Astrocyte (in vitro differentiated cells and primary cell): ENCODE results near the gene GDAP1L1. TPM values are rescaled to one million over a fixed set of nuclear protein-coding genes. Genes with fewer than 3 reads are reported as not detected.

Source experiments
- DNase-seq: peaks from one replicate; pipeline ENCODE4 v3.0.0-alpha.2; 2010; ENCODE audit warnings: low read depth
- FAIRE-seq: peaks from 2 replicates; lab custom pipeline; 2011; peaks lifted over from hg19 to GRCh38; lab: Jason Lieb, UNC
- H2AFZ ChIP-seq: 2 replicates; pipeline ENCODE4 v1.6.0; 2012; ENCODE audit warnings: low read depth, low read length, inconsistent platforms
- H3K27ac ChIP-seq: 2 replicates; pipeline ENCODE4 v1.5.1; 2011; ENCODE audit warnings: low read depth, low read length, inconsistent platforms
- H3K27me3 ChIP-seq: 2 replicates; pipeline ENCODE4 v1.6.0; 2011; ENCODE audit warnings: low read length, inconsistent platforms; ENCODE audit not compliant: insufficient read depth
- H3K36me3 ChIP-seq: 2 replicates; pipeline ENCODE4 v1.5.1; 2011; ENCODE audit warnings: low read length, inconsistent platforms; ENCODE audit not compliant: insufficient read depth
- H3K4me1 ChIP-seq: 2 replicates; pipeline ENCODE4 v1.5.1; 2011; ENCODE audit warnings: low read length, inconsistent platforms; ENCODE audit not compliant: insufficient read depth
- H3K4me2 ChIP-seq: 2 replicates; pipeline ENCODE4 v1.6.0; 2012; ENCODE audit warnings: low read length, inconsistent platforms
- H3K4me3 ChIP-seq: 2 replicates; pipeline ENCODE4 v1.5.1; 2011; ENCODE audit warnings: low read depth, mild to moderate bottlenecking, low read length, inconsistent platforms; ENCODE audit not compliant: insufficient read depth
- H3K79me2 ChIP-seq: 2 replicates; pipeline ENCODE4 v1.6.0; 2012; ENCODE audit warnings: mild to moderate bottlenecking, low read length, inconsistent platforms; ENCODE audit not compliant: insufficient read depth
- H3K9ac ChIP-seq: 2 replicates; pipeline ENCODE4 v1.6.0; 2012; ENCODE audit warnings: mild to moderate bottlenecking, low read length, inconsistent platforms
- H3K9me3 ChIP-seq: 2 replicates; pipeline ENCODE4 v1.5.1; 2012; ENCODE audit warnings: low read depth, mild to moderate bottlenecking, low read length, inconsistent platforms; ENCODE audit not compliant: insufficient read depth
- H4K20me1 ChIP-seq: 2 replicates; pipeline ENCODE4 v1.6.0; 2012; ENCODE audit warnings: low read length, inconsistent platforms; ENCODE audit not compliant: insufficient read depth
- H3K27ac Mint-ChIP-seq: one replicate; pipeline ENCODE4 v1.8.0; 2021; ENCODE audit warnings: mild to moderate bottlenecking, mixed read lengths; ENCODE audit not compliant: unreplicated experiment
- H3K27me3 Mint-ChIP-seq: one replicate; pipeline ENCODE4 v1.8.0; 2021; ENCODE audit warnings: low read depth, mixed read lengths; ENCODE audit not compliant: unreplicated experiment
- H3K36me3 Mint-ChIP-seq: one replicate; pipeline ENCODE4 v1.8.0; 2021; ENCODE audit warnings: low read depth, mixed read lengths; ENCODE audit not compliant: unreplicated experiment
- H3K4me1 Mint-ChIP-seq: one replicate; pipeline ENCODE4 v1.8.0; 2021; ENCODE audit warnings: low read depth, mixed read lengths; ENCODE audit not compliant: unreplicated experiment
- H3K4me3 Mint-ChIP-seq: one replicate; pipeline ENCODE4 v1.8.0; 2021; ENCODE audit warnings: mild to moderate bottlenecking, moderate library complexity, mixed read lengths; ENCODE audit not compliant: unreplicated experiment
- H3K9me3 Mint-ChIP-seq: one replicate; pipeline ENCODE4 v1.8.0; 2021; ENCODE audit warnings: mild to moderate bottlenecking, mixed read lengths; ENCODE audit not compliant: unreplicated experiment
- EZH2 ChIP-seq: IDR thresholded peaks from 2 replicates; pipeline ENCODE4 v1.6.1; 2012; ENCODE audit warnings: mild to moderate bottlenecking, low read length, inconsistent platforms; ENCODE audit not compliant: insufficient read depth
- total RNA-seq: library from RNA; stranded (reverse); gene quantifications from 2 replicates; pipeline ENCODE4 v1.2.1, GENCODE V29; 2021
- TF ChIP-seq, protein P1 (sequence below): IDR thresholded peaks from 2 replicates; pipeline ENCODE4 v1.5.1; 2011; ENCODE audit warnings: low read depth, mild to moderate bottlenecking, inconsistent platforms, low read length, moderate library complexity; ENCODE audit not compliant: insufficient read depth

The GDAP1L1 gene
- total RNA-seq, 1 donor from 2014 or later: 0.64 TPM

DNA sequence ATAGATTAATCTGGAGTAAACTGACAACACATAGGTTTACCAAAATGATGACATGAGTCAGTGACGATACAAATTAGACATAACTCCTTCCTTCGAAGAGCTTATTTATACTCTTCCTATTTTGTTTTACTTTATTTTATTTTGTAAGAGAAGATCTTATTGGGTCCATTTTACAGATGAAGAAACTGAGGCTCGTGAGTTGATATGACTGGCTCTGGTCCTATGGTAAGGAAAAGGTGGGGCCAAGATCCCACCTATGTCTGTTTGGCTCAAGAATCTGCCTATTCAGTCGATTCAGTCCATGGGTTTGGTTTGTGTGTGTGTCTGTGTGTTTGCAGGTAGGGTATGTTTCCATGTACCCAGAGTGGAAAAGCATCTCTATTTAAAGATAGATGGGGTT, 81.3 kb downstream of the GDAP1L1 start:
- Mint-ChIP-seq H3K27me3 (peaks cover 9% of the 10 kb centered on the region), H3K4me1 (peaks cover under 1% of the 10 kb centered on the region)

More for the DNA sequence above, 81.3 kb downstream of the GDAP1L1 start:
- Histone ChIP-seq H3K4me2 (no peak overlapping the region), H4K20me1 (no peaks in the 10 kb centered on the region), H3K9ac (no peak overlapping the region), H3K27me3 (peaks cover 1% of the 10 kb centered on the region), H3K4me3 (no peak overlapping the region), H2AFZ (no peak overlapping the region), H3K36me3 (no peaks in the 10 kb centered on the region), H3K79me2 (no peaks in the 10 kb centered on the region), H3K4me1 (no peaks in the 10 kb centered on the region), H3K27ac (no peak overlapping the region), H3K9me3 (no peaks in the 10 kb centered on the region)
- no peak overlapping the region for H3K4me3 Mint-ChIP-seq
- no peaks in the 10 kb centered on the region for H3K9me3 Mint-ChIP-seq
- H3K27ac Mint-ChIP-seq: no peak overlapping the region
- DNase-seq: no peak
- TF ChIP-seq EZH2: no peak
- TF ChIP-seq, protein P1, sequence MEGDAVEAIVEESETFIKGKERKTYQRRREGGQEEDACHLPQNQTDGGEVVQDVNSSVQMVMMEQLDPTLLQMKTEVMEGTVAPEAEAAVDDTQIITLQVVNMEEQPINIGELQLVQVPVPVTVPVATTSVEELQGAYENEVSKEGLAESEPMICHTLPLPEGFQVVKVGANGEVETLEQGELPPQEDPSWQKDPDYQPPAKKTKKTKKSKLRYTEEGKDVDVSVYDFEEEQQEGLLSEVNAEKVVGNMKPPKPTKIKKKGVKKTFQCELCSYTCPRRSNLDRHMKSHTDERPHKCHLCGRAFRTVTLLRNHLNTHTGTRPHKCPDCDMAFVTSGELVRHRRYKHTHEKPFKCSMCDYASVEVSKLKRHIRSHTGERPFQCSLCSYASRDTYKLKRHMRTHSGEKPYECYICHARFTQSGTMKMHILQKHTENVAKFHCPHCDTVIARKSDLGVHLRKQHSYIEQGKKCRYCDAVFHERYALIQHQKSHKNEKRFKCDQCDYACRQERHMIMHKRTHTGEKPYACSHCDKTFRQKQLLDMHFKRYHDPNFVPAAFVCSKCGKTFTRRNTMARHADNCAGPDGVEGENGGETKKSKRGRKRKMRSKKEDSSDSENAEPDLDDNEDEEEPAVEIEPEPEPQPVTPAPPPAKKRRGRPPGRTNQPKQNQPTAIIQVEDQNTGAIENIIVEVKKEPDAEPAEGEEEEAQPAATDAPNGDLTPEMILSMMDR: no peak
- FAIRE-seq: no peak
- H3K36me3 Mint-ChIP-seq: no peaks in the 10 kb centered on the region

Other genes with a start within 250 kb of the GDAP1L1 start
- 18.1 and 18.5 TPM in 2 replicates for gene JPH2, start 60.1 kb upstream of the GDAP1L1 start, total RNA-seq
- 28.9 and 30.9 TPM in 2 replicates for gene OSER1, start 36.5 kb upstream of the GDAP1L1 start, total RNA-seq
- gene FITM2, start 63.9 kb downstream of the GDAP1L1 start, total RNA-seq: 6.3 and 7.4 TPM in 2 replicates
- 0.25 and 1.3 TPM in 2 replicates for gene R3HDML, start 89.7 kb downstream of the GDAP1L1 start, total RNA-seq
- gene HNF4A, start 108.4 kb downstream of the GDAP1L1 start, total RNA-seq: not detected in 2 replicates
- 23.3 and 25.2 TPM in 2 replicates for gene TTPAL, start 228.6 kb downstream of the GDAP1L1 start, total RNA-seq